HG03095 (cell line): Measurements from ENCODE around the gene CERK.

Experiments
- ATAC-seq: cut with Tn5 transposase; IDR thresholded peaks from one replicate; pipeline ENCODE4 v1.9.1; 2021; ENCODE audit warnings: moderate library complexity; ENCODE audit not compliant: unreplicated experiment

The CERK gene

DNA sequence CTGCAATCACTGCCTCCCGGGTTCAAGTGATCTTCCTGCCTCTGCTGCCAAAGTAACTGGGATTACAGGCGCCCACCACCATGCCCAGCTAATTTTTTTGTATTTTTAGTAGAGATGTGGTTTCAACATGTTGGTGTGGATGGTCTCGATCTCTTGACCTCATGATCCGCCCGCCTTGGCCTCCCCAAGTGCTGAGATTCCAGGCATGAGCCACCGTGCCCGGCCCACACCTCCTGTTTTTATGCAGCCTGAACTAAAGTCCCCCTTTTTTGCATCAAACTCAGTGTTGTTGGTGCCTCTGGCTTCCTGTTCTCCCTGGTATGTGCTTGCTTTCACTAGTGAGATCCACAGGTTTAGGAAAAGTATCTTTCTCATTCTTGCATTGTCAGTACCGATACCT is 28.6 kb upstream of the CERK start:
- no peak for ATAC-seq

DNA sequence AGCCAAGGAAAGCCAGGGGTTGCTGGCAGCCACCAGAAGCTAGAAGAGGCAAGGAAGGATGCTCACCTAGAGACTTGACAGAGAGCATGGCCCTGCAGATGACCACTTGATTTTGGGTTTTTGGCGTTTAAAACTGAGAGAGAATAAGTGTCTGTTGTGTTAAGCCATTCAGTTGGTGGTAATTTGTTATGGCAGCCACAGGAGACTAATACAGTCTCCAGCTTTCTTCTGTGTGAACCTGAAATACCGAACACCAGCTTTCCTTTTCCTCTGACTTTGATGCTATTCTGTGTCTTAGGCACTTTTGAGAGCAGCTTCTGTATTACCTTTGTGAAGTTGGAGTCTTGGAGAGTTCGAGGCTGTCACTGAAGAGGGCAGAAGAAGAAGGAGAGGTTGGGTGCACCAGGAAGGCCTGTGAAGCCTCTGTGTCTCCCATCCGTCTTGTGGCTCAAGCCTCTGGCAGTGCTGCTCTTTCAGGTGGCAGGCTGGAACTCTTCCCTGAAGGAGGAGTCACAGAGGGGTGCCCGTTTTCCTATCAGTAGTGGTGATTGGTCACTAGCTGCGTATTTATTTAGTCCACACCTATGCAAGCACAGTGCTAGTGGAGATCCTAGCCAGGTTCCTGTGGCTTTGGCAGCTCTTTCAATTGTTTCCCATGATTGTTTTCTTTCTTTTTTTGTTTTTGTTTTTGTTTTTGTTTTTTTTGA is 26.9 kb upstream of the CERK start:
- ATAC-seq = no peak

GRCh38 chr22:46764140-46764680 is 26.2 kb upstream of the CERK start:
- ATAC-seq = no peak

DNA sequence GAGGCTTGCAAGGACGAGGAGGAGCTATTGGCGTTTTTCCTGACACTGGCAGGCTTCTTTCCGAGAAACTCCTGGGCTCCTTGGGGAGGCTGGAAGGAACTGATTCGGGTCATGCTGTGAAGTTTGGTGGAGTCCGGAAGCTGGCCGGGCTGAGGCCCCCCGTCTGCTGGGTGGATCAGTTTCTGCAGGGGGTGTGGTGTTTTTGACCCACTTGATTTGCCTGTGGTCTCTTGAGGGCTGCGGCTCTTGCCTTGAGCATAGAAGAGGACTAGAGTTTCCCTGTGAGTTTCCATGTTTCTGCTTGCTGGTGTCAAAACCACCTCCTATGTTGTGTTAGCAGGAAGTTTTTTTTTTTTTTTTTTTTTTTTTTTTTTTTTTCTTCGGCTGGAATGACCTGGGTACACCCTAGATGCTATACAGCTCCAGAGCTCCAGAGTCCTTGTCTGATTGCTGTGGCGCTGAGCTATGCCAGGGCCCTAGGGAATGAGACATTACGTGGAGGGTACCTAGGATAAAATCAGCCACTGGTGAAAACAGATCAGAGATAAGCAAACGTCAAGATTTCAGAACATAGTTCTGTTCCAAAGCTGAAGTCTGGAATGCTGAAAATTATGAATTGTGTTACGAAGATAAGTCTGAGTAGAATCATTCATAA is 25.1 kb upstream of the CERK start:
- ATAC-seq = peak; percentile 51

DNA sequence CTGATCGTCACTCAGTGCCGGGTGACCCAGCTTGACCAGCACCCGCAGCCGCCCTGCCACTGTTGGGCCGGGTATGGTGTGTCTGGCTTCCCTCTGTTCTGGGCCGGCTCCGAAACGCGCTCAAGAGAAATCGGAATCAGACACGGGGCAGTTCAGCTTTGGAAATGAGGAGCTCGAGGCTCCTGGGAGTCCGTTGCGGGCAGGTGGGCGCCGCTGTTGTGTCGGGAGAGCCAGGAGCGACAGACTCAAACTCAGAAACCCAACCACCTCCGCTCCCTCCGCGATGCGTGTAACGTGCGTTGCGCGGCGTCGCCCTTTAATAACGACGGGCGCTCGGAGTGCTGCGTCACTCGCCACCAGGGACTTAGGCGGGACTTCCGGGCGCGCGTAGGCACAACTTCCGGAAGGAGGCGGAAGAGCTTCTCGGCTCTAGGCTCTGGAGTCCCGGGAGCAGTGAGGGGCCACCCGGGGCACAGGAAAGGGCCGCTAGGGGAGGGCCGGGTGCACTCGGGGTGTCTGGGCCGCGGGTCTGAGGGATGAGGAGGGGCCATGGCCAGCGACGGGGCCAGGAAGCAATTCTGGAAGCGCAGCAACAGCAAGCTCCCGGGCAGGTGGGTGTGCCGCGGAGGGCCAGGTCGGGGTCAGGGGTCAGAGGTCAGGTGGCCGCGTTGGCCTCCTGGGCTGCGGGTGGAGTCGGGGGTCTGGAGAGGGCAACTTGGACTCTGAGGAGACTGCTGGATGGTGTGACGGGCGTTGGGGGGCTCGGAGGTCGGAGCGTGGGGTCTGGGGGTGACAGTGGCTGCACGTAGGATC is 24.4 kb upstream of the CERK start, which contains the start of gene TBC1D22A:
TBC1D22A (plus strand) TSS at position 413 of the 813 bp plus-strand sequence; CDS start at position 550, 137 bp downstream.
- ATAC-seq = peak; percentile 57

- peak; percentile 4 for ATAC-seq
These were observed 23.6 kb upstream of the CERK start for GRCh38 chr22:46761539-46762237.

GRCh38 chr22:46761017-46761416 is 23.0 kb upstream of the CERK start:
- no peak for ATAC-seq

DNA sequence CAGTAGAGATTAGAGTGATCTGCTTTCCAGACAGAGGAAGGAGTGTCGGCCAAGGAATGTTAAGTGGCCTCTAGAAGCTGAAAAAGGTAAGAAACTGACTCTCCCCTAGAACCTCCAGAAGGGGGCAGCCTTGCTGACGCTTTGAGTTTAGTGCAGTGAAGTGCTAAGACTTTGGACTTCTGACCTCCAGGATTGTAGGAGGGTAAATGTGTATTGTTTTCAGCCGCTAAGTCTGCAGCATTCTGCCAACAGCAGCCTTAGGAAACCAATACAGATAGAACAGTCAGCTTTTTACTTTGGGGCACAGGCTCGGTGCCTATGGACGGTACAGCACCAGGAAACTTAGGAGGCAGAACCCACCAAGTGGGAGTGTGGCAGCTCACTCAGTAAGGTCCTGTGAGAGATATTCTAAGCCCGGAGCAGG is 20.8 kb upstream of the CERK start:
- ATAC-seq = no peak

DNA sequence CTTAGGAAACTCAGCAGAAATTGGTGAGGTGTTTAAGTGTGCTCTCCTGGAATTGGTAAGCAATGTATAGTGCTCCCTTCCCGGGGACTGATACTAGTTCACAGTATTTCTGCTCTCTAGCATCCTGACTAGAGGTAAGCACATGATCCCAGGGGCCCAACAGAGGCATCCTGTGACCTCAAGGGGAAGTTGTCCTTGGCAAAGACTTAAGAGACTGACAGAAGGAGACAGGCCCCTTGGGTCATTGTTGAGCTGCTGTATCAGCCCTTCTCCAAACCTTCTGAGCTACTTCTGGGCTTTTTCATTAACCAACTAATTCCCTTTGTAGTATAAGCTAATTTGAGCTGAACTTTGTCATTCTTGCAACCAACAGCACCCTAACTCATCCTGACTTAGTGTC is 20.1 kb upstream of the CERK start:
- ATAC-seq = no peak

GRCh38 chr22:46757104-46757503 is 19.1 kb upstream of the CERK start:
- no peak for ATAC-seq

DNA sequence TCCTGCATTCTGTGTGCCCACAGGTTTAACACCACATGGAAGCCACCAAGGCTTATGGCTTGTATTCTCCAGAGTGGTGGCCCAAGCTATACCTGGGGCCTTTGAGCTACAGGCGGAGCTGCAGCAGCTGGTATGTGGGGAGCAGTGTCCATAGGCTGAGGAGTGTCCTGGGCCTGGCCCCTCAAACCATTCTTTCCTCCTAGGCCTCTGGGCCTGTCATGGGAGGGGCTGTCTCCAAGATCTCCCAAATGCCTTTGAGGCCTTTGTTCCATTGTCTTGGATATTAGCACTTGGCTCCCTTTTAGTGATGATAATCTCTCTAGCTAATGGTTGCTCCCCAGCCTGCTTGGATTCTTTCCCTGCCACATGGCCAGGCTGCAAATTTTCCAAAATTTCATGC is 18.0 kb upstream of the CERK start:
- ATAC-seq = no peak

DNA sequence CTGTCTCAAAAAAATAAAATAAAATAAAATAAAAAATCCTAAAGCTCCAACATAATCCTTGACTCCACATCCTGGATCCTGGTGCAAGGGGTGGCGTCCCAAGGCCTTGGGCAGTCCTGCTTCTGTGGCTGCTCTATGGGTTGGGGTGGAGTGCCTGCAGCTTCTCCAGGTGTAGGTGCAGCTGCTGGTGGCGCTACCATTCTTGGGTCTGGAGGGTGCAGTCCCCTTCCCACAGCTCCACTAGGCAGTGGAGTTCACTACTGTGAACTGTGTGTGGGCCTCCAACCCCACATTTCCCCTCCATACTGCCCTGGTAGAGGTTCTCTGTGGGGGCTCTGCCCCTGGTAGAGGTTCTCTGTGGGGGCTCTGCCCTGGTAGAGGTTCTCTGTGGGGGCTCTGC is 17.5 kb upstream of the CERK start:
- no peak for ATAC-seq

- ATAC-seq = no peak
These were observed 16.8 kb upstream of the CERK start for GRCh38 chr22:46754826-46755225.

GRCh38 chr22:46754110-46754799 is 16.2 kb upstream of the CERK start:
- ATAC-seq = no peak

- ATAC-seq = no peak
These were observed 15.7 kb upstream of the CERK start for GRCh38 chr22:46753761-46754109.

- ATAC-seq = no peak
These were observed 15.3 kb upstream of the CERK start for GRCh38 chr22:46753360-46753759.

GRCh38 chr22:46752988-46753310 is 14.9 kb upstream of the CERK start:
- ATAC-seq = no peak

- ATAC-seq = no peak
These were observed 14.4 kb upstream of the CERK start for GRCh38 chr22:46752286-46752987.

GRCh38 chr22:46750863-46751443 is 12.9 kb upstream of the CERK start:
- ATAC-seq = no peak

DNA sequence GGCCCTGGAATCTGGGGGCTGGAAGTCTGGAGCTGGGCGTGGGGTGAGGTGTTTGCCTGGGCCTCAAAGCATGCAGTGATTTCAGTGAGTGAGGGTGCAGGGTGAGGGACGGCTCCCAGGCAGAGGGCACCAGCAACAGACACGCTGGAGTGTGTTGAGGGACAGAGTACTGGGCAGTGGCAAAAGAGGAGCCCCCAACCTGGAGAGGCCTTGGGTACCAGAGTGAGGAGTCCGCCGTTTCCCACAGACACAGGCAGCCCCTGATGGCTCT is 12.4 kb upstream of the CERK start:
- no peak for ATAC-seq
